Esophagus muscularis mucosa (tissue), 4 donors: ENCODE data around the gene DCHS2. TPM values are rescaled to one million over a fixed set of nuclear protein-coding genes. Genes with fewer than 3 reads are reported as not detected.
A peak's percentile ranks its signal among the peaks of the same experiment; 100 is the strongest.

Source experiments
- DNase-seq: peaks from one replicate; pipeline ENCODE4 v3.0.0-alpha.2; 2017; ENCODE audit errors: extremely low spot score
- H3K27ac ChIP-seq, 4 donors: fragments of 200-600 bp; sonication (generic); replicated peaks in 1 of 4; 1 replicate in 3 of 4; 2 replicates in 1 of 4; pipeline ENCODE4 v1.5.1; 2016 to 2019; ENCODE audit warnings: mild to moderate bottlenecking in 1 of 4
- H3K27me3 ChIP-seq, 4 donors: fragments of 200-600 bp; sonication (generic); one replicate each; pipeline versions ENCODE4 v1.5.1 to v1.6.0; 2016 to 2019
- H3K36me3 ChIP-seq, 4 donors: fragments of 200-600 bp; sonication (generic); one replicate each; pipeline ENCODE4 v1.5.1; 2016 to 2019
- H3K4me1 ChIP-seq, 4 donors: fragments of 200-600 bp; sonication (generic); one replicate each; pipeline ENCODE4 v1.5.1; 2016 to 2019
- H3K4me3 ChIP-seq, 4 donors: fragments of 200-600 bp; sonication (generic); 1 replicate in 2 of 4; 2 replicates in 2 of 4; pipeline ENCODE4 v1.5.1; 2016 to 2019; ENCODE audit warnings: mild to moderate bottlenecking in 4 of 4, moderate library complexity in 1 of 4
- H3K9me3 ChIP-seq, 4 donors: fragments of 200-600 bp; sonication (generic); 1 replicate in 3 of 4; 2 replicates in 1 of 4; pipeline ENCODE4 v1.5.1; 2016 to 2019
- CTCF ChIP-seq, 3 experiments: fragments of 200-600 bp in 2 of 3; fragments of 450-650 bp in 1 of 3; sonication (generic) in 2 of 3; IDR thresholded peaks; one replicate each; pipeline ENCODE4 v1.5.1; 2017 to 2019; ENCODE audit warnings: antibody characterized with exemption in 3 of 3, mild to moderate bottlenecking in 2 of 3, moderate library complexity in 1 of 3
- EP300 ChIP-seq: sonication (generic); formaldehyde crosslinking; IDR thresholded peaks from one replicate; pipeline ENCODE4 v1.6.1; 2017; ENCODE audit warnings: antibody characterized with exemption
- POLR2A ChIP-seq: fragments of 450-650 bp; IDR thresholded peaks from one replicate; pipeline ENCODE4 v1.6.1; 2017; ENCODE audit warnings: antibody characterized with exemption, moderate library complexity, mild to moderate bottlenecking, low read depth
- POLR2AphosphoS5 ChIP-seq, 2 donors: sonication (generic); formaldehyde crosslinking; IDR thresholded peaks; one replicate each; pipeline ENCODE4 v1.6.1; 2017; ENCODE audit warnings: antibody characterized with exemption in 2 of 2
- WGBS: methylation state at CpG from one replicate; pipeline ENCODE4 v1.1.5; 2018; 5-methylcytosine and 5-hydroxymethylcytosine counted together
- intact Hi-C: fragments of 100-400 bp; cut with DNase I; formaldehyde crosslinking; loops from one replicate; pipeline ENCODE4 v1.15.1; 2023
- total RNA-seq, 4 donors: library from RNA; depleted of rRNA; stranded (reverse); fragments of >200 nt; gene quantifications; one replicate each; pipeline versions ENCODE4 v1.1.0 to v1.2.1, GENCODE V29; 2016

The DCHS2 gene
- total RNA-seq, 4 donors from 2014 or later: 2.7 to 5.8 (median 3.2) TPM

DNA sequence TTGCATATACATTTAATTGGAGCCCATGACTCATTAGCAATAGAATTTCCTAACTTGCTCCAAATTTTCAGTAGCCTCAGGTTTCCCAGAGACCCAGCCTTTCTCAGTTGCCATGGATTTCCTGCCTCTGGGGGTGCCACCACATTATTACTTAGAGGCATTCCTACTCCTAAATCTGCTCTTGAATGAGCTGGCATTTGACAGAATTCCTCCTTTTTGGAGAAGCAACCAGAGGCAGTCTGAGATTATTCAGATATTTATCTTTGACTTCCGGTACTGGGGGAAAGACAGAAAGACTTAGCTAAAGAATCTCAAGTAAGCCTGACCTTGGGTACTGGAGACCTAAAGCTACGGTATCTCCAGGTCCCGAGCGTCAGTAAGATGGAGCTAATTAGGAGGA lies 76.3 kb downstream of the DCHS2 start:
- TF ChIP-seq EP300 (no peak), POLR2A (no peak), POLR2AphosphoS5 (IDR thresholded peaks at IDR 0.05) (no peak), CTCF (IDR thresholded peaks at IDR 0.05) (no peak)
- no peaks in the 10 kb centered on the region for H3K27me3 ChIP-seq

DNA sequence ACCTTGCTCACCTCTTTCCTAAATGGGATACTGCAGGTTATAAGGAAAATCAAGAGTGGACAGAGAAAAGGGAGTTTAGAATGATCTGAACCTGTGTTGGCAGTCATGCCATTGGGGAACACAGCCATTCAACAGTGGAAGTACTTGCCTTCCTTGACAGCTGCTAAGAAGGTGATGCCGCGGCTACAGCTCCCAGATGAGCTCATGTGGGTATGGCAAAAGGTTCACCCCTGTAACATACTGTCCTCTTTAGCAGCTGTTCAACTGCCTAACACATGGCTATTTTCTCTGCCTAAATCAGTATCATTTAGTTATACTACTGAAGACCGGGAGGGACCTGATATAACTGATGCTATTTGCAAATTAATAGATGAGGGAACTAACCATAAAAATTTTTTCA lies 76.8 kb downstream of the DCHS2 start:
- no peaks in the 10 kb centered on the region for H3K36me3 ChIP-seq
- intact Hi-C loops: no loop called here
- no peaks in the 10 kb centered on the region for H3K27me3 ChIP-seq
- H3K9me3 ChIP-seq: no peaks in the 10 kb centered on the region
- no peak for TF ChIP-seq POLR2AphosphoS5 (IDR thresholded peaks at IDR 0.05)
- no peak for TF ChIP-seq CTCF (IDR thresholded peaks at IDR 0.05)
- no peak for TF ChIP-seq POLR2A
- no peak for TF ChIP-seq EP300
- H3K4me1 ChIP-seq: peaks cover 7 to 32% (median 11%) of the 10 kb centered on the region in 4 donors
- WGBS: 93% methylated on average over 3 of the region's 3 CpGs
- no peak overlapping the region for H3K27ac ChIP-seq
- no peak for DNase-seq
- H3K4me3 ChIP-seq: no peak overlapping the region

More for the DNA sequence above, 76.3 kb downstream of the DCHS2 start:
- 72% methylated on average over 4 of the region's 4 CpGs for WGBS
- intact Hi-C loops: no loop called here
- no peak for DNase-seq
- Histone ChIP-seq H3K9me3 (no peaks in the 10 kb centered on the region), H3K4me3 (no peak overlapping the region), H3K4me1 (peaks cover 7 to 32% (median 11%) of the 10 kb centered on the region in 4 donors), H3K27ac (peak overlapping the region in 1 of 4 donors; percentile 79), H3K36me3 (no peaks in the 10 kb centered on the region)

DNA sequence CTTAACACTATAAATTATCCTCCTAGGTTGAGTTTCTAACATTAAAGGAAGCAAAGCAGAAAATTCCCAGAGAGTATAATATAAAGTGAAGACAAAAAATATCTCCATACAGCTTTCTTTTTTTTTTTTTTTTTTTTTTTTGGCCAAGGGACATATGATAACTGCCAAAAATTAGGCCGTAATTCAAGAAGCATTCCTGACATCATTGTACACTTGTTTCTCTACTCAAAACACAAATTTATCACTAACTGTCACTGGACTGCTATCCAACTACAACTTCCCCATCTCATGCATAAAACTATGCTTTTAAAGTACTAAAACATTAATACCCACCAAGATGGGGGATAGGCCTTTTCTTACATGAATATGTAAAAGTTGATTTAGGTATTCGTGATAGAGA lies 77.2 kb downstream of the DCHS2 start:
- Histone ChIP-seq H3K4me1 (peaks cover 7 to 32% (median 11%) of the 10 kb centered on the region in 4 donors), H3K36me3 (no peaks in the 10 kb centered on the region), H3K27me3 (no peaks in the 10 kb centered on the region), H3K9me3 (no peaks in the 10 kb centered on the region), H3K4me3 (no peak overlapping the region), H3K27ac (no peak overlapping the region)
- intact Hi-C loops: no loop called here
- WGBS: 45% methylated on average over 2 of the region's 2 CpGs
- DNase-seq: no peak
- no peak for TF ChIP-seq POLR2A

GRCh38 chr4:154407443-154407842 lies 84.2 kb downstream of the DCHS2 start:
- no peak overlapping the region for H3K4me3 ChIP-seq
- intact Hi-C loops: no loop called here
- no peak for DNase-seq
- no peaks in the 10 kb centered on the region for H3K9me3 ChIP-seq
- no peak for TF ChIP-seq CTCF (IDR thresholded peaks at IDR 0.05)
- no peaks in the 10 kb centered on the region for H3K4me1 ChIP-seq
- no peak overlapping the region for H3K27ac ChIP-seq
- H3K27me3 ChIP-seq: no peaks in the 10 kb centered on the region
- no peaks in the 10 kb centered on the region for H3K36me3 ChIP-seq

- H3K4me1 ChIP-seq: no peaks in the 10 kb centered on the region
- no peaks in the 10 kb centered on the region for H3K27me3 ChIP-seq
- no peak for TF ChIP-seq POLR2AphosphoS5 (IDR thresholded peaks at IDR 0.05)
- no peak for TF ChIP-seq POLR2A
- no peak for TF ChIP-seq EP300
- no peak for TF ChIP-seq CTCF (IDR thresholded peaks at IDR 0.05)
- 76% methylated on average over 4 of the region's 4 CpGs for WGBS
- no peak overlapping the region for H3K4me3 ChIP-seq
- no peaks in the 10 kb centered on the region for H3K36me3 ChIP-seq
- no peak overlapping the region for H3K27ac ChIP-seq
- DNase-seq: no peak
- no peaks in the 10 kb centered on the region for H3K9me3 ChIP-seq
- intact Hi-C loops: no loop called here
These were observed 85.4 kb downstream of the DCHS2 start for GRCh38 chr4:154406018-154406795.
